Suprapubic skin (tissue), 4 donors: ENCODE results near the gene VIPAS39. TPM values are rescaled to one million over a fixed set of nuclear protein-coding genes. Genes with fewer than 3 reads are reported as not detected.

Experiments used
- DNase-seq, 2 donors: peaks; one replicate each; pipeline ENCODE4 v3.0.0-alpha.2; 2019; ENCODE audit warnings: low spot score in 2 of 2
- H3K27ac ChIP-seq: fragments of 200-600 bp; sonication (generic); one replicate; pipeline ENCODE4 v1.5.1; 2019
- H3K27me3 ChIP-seq: fragments of 200-600 bp; sonication (generic); one replicate; pipeline ENCODE4 v1.5.1; 2019
- H3K36me3 ChIP-seq: fragments of 200-600 bp; sonication (generic); one replicate; pipeline ENCODE4 v1.5.1; 2019
- H3K4me1 ChIP-seq: fragments of 200-600 bp; sonication (generic); one replicate; pipeline ENCODE4 v1.5.1; 2019
- H3K4me3 ChIP-seq: fragments of 200-600 bp; sonication (generic); one replicate; pipeline ENCODE4 v1.5.1; 2019; ENCODE audit warnings: mild to moderate bottlenecking
- H3K9me3 ChIP-seq: fragments of 200-600 bp; sonication (generic); one replicate; pipeline ENCODE4 v1.5.1; 2019
- EP300 ChIP-seq: sonication (generic); formaldehyde crosslinking; IDR thresholded peaks from one replicate; pipeline ENCODE4 v1.6.1; 2017; ENCODE audit warnings: antibody characterized with exemption
- POLR2A ChIP-seq, 2 donors: fragments of 450-650 bp; IDR thresholded peaks; one replicate each; pipeline ENCODE4 v1.6.1; 2017; ENCODE audit warnings: antibody characterized with exemption in 2 of 2, mild to moderate bottlenecking in 2 of 2, moderate library complexity in 2 of 2
- POLR2AphosphoS5 ChIP-seq, 3 donors: sonication (generic); formaldehyde crosslinking; IDR thresholded peaks; one replicate each; pipeline ENCODE4 v1.6.1; 2017; ENCODE audit warnings: antibody characterized with exemption in 3 of 3
- WGBS: methylation state at CpG from one replicate; pipeline ENCODE4 v1.1.5; 2018; 5-methylcytosine and 5-hydroxymethylcytosine counted together
- total RNA-seq, 4 donors: library from RNA; depleted of rRNA; stranded (reverse); fragments of >200 nt; gene quantifications; one replicate each; pipeline ENCODE4 v1.1.0, GENCODE V29; 2016
- TF ChIP-seq, protein P1 (sequence below), 2 donors: fragments of 200-600 bp in 1 of 2; fragments of 450-650 bp in 1 of 2; sonication (generic) in 1 of 2; IDR thresholded peaks; one replicate each; pipeline ENCODE4 v1.5.1; 2016 to 2019; ENCODE audit warnings: antibody characterized with exemption in 2 of 2, mild to moderate bottlenecking in 1 of 2, moderate library complexity in 1 of 2

Gene VIPAS39
- total RNA-seq, 4 donors from 2014 or later = 11.7 to 21.6 (median 16.9) TPM

DNA sequence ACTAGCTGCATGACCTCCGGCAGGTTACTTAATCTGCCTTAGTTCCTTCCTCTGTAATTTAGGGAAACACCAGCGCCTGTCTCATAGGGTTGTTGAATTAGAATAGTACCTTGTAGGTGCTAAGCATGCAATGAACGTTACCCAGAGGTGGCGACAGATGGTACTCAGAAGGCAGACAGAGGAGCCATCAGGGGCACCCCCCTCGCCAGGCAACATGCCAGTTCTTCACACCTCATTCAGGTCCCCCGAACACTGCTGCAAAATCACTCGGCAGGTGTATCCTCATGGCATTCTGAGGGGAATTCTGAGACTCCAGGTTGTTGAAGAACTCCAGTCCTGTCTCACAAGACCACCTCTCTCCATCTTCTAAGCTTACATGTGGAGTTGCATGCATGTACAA, 31.2 kb upstream of the VIPAS39 start:
- no peak for TF ChIP-seq POLR2A (IDR thresholded peaks at IDR 0.05)
- TF ChIP-seq POLR2AphosphoS5 (IDR thresholded peaks at IDR 0.05) = no peak
- TF ChIP-seq EP300 = no peak
- 84% methylated on average over 7 of the region's 7 CpGs for WGBS
- DNase-seq = no peak
- Histone ChIP-seq H3K27me3 (no peaks in the 10 kb centered on the region), H3K4me3 (no peak overlapping the region), H3K4me1 (no peaks in the 10 kb centered on the region), H3K36me3 (no peaks in the 10 kb centered on the region), H3K9me3 (no peaks in the 10 kb centered on the region), H3K27ac (no peak overlapping the region)

DNA sequence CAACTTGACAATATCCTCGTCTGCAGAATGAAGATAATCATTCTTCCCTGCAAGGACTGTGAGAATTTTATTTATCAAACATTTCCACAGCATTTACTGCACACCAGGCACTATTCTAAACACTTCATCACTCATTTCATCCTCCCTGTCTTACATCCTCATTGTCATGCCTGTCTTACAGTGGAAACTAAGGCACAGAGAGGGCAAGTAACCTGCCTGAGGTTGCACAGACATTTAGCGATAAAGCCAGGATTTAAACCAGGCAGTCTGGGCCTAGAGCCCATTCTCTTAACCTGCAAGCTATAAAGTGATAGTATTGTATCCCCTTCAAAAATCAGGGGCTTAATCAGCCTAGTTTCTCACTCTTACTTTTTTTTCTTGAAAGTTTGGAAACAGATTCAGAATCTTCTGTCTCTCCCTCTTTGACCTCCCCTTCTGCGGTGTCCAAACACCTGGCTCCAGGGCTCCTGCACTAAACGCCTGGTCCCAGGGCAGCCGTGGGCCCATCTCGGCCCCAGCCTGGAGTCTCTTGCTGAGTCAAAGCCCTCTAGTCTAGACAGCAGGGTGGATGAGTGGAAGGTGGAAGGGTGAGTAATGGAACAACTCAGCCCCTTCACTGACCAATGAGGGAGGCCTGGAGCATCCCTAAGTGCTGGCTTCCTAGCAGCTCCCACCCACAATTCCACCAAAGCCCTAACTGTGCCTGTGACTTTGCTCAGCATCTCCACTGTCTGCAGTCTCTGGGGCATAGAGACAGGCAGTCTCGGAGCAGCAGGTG, 28.7 kb upstream of the VIPAS39 start:
- Histone ChIP-seq H3K4me3 (no peak overlapping the region), H3K4me1 (no peaks in the 10 kb centered on the region), H3K36me3 (no peaks in the 10 kb centered on the region), H3K27me3 (no peaks in the 10 kb centered on the region), H3K9me3 (no peaks in the 10 kb centered on the region), H3K27ac (no peak overlapping the region)
- no peak for DNase-seq
- TF ChIP-seq, protein P1, sequence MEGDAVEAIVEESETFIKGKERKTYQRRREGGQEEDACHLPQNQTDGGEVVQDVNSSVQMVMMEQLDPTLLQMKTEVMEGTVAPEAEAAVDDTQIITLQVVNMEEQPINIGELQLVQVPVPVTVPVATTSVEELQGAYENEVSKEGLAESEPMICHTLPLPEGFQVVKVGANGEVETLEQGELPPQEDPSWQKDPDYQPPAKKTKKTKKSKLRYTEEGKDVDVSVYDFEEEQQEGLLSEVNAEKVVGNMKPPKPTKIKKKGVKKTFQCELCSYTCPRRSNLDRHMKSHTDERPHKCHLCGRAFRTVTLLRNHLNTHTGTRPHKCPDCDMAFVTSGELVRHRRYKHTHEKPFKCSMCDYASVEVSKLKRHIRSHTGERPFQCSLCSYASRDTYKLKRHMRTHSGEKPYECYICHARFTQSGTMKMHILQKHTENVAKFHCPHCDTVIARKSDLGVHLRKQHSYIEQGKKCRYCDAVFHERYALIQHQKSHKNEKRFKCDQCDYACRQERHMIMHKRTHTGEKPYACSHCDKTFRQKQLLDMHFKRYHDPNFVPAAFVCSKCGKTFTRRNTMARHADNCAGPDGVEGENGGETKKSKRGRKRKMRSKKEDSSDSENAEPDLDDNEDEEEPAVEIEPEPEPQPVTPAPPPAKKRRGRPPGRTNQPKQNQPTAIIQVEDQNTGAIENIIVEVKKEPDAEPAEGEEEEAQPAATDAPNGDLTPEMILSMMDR (IDR thresholded peaks at IDR 0.05) = no peak
- TF ChIP-seq POLR2A (IDR thresholded peaks at IDR 0.05) = no peak
- no peak for TF ChIP-seq EP300
- TF ChIP-seq POLR2AphosphoS5 (IDR thresholded peaks at IDR 0.05) = no peak
- WGBS = 93% methylated on average over 7 of the region's 7 CpGs

DNA sequence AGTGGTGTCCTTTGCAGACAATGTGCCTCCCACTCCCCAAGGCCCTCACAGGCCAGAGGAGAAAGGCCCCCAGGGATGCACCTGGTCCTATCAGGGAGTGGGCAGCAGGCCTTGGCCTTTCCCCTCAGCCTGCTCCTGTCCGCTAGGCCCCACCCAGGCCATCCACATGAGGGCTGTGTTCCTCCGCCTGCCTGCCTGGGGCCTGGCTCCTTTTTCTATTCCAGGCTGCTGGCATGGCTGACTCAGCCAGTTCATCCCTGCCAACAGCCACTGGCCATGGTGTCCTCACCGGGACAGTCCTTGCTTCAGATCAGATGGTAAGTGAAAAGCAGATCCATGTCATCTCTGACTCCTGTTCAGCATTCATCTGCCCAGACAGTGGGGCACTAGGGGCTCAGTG, 27.9 kb upstream of the VIPAS39 start:
- H3K9me3 ChIP-seq = no peaks in the 10 kb centered on the region
- H3K4me1 ChIP-seq = no peaks in the 10 kb centered on the region
- H3K36me3 ChIP-seq = no peaks in the 10 kb centered on the region
- no peak overlapping the region for H3K27ac ChIP-seq
- no peak for DNase-seq
- WGBS = 100% methylated on average over 1 of the region's 3 CpGs
- TF ChIP-seq EP300 = no peak
- TF ChIP-seq POLR2A (IDR thresholded peaks at IDR 0.05) = no peak
- no peak for TF ChIP-seq POLR2AphosphoS5 (IDR thresholded peaks at IDR 0.05)
- TF ChIP-seq, protein P1 (IDR thresholded peaks at IDR 0.05) = no peak
- H3K4me3 ChIP-seq = no peak overlapping the region
- H3K27me3 ChIP-seq = no peaks in the 10 kb centered on the region

DNA sequence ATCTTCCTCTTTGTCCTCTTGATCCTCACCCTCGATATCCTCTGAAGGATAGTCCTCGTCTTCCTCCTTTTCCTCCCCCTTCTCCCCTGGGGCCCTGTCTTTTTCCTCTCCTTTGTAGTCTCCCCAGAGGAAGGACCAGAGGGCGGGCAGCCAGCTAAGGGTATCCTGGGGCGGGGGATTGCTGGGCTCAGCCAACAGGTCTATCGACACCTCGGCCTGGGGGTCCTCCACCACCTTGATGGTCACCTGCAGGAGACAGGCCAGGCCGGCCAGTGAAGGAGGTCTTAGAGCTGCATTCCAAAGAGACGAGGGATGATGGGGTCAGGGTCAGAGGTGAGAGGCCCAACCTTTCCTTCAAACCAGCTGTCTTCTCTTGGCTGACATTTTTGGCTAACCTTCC, 25.0 kb upstream of the VIPAS39 start:
- Histone ChIP-seq H3K36me3 (no peaks in the 10 kb centered on the region), H3K9me3 (no peaks in the 10 kb centered on the region), H3K27me3 (no peaks in the 10 kb centered on the region), H3K4me1 (no peaks in the 10 kb centered on the region), H3K4me3 (no peak overlapping the region), H3K27ac (no peak overlapping the region)
- no peak for DNase-seq
- 77% methylated on average over 8 of the region's 8 CpGs for WGBS
- TF ChIP-seq, protein P1 (IDR thresholded peaks at IDR 0.05) = no peak
- TF ChIP-seq EP300 = no peak
- TF ChIP-seq POLR2A (IDR thresholded peaks at IDR 0.05) = no peak
- TF ChIP-seq POLR2AphosphoS5 (IDR thresholded peaks at IDR 0.05) = no peak

DNA sequence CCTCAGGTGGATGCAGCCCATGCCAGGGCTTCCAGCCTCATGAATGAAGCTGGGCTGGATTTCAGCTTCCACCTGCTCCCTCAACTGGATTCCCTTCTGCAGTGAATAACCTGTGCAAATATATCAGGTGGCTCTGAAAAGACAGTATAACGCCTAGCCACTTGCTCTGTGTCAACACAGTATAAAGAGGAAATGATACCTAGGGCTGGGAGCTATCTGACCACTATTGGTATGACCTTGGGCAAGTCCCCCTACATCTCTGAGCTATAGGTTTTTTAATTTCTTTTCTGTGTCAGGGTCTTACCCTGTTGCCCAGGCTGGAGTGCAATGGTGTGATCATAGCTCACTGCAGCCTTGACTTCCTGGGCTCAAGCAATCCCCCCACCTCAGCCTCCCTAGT, 21.4 kb upstream of the VIPAS39 start:
- Histone ChIP-seq H3K27ac (no peak overlapping the region), H3K4me3 (no peak overlapping the region), H3K4me1 (no peaks in the 10 kb centered on the region), H3K27me3 (no peaks in the 10 kb centered on the region), H3K9me3 (no peaks in the 10 kb centered on the region), H3K36me3 (no peaks in the 10 kb centered on the region)
- TF ChIP-seq POLR2A (IDR thresholded peaks at IDR 0.05) (no peak), POLR2AphosphoS5 (IDR thresholded peaks at IDR 0.05) (no peak), EP300 (no peak)
- TF ChIP-seq, protein P1 (IDR thresholded peaks at IDR 0.05) = no peak
- WGBS = 75% methylated on average over 1 of the region's 1 CpG
- DNase-seq = no peak
